Measurements from ENCODE around the gene FBLN1.

Gene FBLN1

DNA sequence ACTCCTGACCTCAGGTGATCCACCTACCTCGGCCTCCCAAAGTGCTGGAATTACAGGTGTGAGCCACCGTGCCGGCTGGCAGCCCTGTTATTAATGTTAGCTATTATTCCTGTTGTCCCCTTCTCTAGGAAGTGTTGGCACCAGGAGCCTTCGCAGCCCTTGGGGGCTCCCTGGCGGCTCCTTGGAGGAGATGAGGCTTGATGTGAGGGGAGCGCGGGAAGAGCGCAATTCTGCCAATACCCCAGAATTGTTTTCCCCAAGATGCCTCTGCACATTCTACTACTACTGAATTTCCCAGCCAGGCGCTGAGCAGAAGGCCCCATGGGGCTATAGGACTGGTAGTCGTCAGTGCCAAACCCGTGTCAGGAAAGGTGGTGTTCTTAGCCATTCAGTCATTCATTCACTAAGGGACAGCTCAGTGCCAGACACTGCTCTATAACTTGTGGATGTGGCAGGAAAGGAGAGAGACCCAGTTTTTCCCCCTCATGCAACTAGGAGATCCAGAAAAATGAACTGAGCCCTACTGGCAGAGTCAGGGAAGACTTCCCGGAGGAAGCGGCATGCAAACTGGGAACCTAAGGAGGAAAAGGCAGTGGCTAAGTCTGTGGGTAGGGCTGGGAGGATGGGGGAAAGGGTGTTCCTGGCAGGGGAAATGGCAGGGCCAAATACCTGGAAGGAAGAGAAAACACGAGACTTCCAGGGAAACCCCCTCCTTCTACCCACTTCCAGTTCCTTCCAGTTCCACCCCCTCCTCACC is 3.5 kb downstream of the FBLN1 start:
- DNase-seq (ENCODE audit: extremely low read depth, low read depth): no peak
- TF ChIP-seq, protein P1, sequence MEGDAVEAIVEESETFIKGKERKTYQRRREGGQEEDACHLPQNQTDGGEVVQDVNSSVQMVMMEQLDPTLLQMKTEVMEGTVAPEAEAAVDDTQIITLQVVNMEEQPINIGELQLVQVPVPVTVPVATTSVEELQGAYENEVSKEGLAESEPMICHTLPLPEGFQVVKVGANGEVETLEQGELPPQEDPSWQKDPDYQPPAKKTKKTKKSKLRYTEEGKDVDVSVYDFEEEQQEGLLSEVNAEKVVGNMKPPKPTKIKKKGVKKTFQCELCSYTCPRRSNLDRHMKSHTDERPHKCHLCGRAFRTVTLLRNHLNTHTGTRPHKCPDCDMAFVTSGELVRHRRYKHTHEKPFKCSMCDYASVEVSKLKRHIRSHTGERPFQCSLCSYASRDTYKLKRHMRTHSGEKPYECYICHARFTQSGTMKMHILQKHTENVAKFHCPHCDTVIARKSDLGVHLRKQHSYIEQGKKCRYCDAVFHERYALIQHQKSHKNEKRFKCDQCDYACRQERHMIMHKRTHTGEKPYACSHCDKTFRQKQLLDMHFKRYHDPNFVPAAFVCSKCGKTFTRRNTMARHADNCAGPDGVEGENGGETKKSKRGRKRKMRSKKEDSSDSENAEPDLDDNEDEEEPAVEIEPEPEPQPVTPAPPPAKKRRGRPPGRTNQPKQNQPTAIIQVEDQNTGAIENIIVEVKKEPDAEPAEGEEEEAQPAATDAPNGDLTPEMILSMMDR (IDR thresholded peaks at IDR 0.05; ENCODE audit: low read depth, low read length): no peak

DNA sequence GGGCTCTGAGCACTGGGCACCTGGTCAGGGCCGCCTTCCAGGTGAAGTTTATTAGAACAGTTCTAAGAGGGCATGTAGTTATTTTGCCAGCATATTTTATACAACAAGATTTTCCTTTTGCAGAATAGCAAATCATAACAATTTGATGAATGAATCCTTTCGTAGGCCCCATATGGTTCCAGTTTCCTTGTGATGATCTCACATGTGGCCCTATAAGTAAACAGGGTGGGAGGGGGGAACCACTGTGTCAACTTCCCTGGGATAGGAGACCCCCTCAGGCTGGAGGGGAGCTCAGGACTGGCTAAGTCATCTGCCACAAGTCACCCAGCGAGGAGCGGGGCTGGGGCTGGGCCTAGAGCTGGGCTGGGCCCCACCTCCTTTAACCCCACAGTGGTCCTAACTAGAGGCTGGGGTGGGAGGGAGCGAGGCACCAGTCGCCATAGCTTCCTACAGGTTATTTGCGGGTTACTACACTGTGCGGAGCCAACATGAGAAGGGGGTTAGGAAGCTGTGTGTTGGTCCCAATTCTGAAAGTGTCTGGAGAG is 4.2 kb downstream of the FBLN1 start:
- DNase-seq (ENCODE audit: extremely low read depth, low read depth): no peak
- TF ChIP-seq, protein P1 (IDR thresholded peaks at IDR 0.05; ENCODE audit: low read depth, low read length): no peak

DNA sequence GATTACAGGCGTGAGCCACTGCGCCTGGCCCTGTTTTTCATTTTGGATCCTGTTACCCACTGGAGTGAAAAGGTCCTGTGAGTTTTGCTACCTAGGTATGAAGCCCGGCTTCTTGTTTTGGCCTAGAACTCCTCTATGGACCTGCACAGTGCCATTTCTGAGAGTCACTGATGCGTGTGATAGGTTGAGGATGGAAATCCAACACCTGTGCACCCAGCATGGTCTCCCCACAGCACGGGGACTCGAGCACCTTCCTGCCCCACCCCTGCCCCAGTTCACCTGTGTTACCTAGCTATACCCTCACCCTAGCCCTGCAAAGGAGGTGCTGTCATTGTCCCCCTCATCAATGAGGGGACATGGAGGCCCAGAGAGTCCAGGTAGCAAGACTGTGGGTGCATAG is 5.1 kb downstream of the FBLN1 start:
- TF ChIP-seq, protein P1 (IDR thresholded peaks at IDR 0.05; ENCODE audit: low read depth, low read length): no peak
- no peak for DNase-seq (ENCODE audit: extremely low read depth, low read depth)

DNA sequence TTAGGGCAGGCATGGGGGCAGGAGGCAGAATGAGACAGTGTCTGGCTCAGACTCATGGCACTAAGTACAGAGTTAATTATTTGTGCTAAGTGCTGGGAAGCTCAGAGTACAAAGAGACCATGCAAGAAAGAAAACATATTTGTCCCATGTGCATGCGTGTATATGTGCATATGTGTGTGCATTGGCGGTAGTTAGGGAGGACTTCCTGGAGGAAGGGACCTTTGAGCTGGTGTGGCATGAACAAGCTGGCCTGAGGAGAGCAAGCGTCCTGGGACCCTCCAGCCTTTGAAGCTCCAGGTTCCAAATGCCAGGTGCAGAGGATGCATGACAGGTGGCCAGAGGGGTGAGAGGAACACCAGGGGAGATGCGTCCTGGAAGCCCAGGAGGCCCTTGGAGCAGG is 6.1 kb downstream of the FBLN1 start:
- no peak for DNase-seq (ENCODE audit: extremely low read depth, low read depth)
- TF ChIP-seq, protein P1 (IDR thresholded peaks at IDR 0.05; ENCODE audit: low read depth, low read length): no peak

DNA sequence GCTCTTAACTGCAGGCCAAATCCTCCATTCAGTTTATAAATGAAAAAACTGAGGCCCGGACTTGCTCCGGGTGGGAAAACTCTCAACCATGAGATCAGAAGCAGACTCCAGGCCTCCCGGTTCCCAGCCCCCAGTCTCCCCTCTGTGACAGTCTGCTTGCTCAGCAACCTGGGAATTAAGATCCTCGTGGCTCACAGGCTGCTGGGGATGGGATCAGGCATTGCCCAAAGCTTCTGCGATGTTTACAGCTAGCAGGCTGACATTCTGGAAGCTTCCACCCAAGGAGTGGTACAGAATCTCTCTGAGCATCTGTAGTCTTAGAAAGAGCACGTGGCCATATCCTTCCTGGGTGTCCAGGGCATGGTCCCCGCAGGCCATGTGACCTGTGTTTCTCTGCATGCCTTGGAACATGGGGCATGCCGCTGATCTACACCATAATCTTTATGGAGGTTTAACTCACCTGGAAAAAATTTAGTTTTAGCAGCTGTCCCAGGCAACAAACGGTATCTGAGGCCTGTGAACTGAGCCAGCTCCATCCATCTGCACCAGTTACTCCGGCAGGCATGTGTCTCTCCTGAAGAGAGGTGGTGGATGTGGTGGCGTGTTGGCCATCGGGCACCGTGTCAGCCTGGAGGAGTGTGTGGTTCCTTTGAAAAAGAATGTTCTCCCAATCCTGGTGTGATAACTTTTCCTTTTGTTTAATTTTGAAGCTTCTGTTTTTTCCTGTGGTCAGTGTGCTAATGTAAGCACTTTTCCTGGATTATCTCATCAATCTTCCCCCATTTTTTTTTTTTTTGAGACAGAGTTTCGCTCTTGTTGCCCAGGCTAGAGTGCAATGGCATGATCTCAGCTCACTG is 7.9 kb downstream of the FBLN1 start:
- no peak for DNase-seq (ENCODE audit: extremely low read depth, low read depth)
- TF ChIP-seq, protein P1 (IDR thresholded peaks at IDR 0.05; ENCODE audit: low read depth, low read length): no peak

DNA sequence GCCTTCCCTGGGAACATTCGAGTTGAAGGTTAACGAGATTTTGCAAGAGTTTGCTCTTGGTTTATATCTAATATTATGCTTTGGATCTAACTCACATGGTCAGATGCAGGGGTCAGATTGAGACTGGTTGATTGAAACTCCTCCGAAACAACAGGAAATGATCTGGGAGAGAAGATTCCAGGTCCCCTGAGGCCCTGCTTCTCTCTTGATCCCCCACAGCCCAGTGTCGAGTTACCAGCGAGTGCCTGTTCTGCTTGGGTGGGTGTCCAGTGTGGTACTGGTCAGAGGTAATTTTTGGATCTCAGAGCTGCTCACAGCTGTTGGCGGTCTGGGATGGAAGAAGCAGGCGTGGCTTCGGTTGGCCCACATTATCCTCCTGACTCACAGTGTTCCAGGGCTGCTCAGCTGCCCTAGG is 9.2 kb downstream of the FBLN1 start:
- TF ChIP-seq, protein P1 (IDR thresholded peaks at IDR 0.05; ENCODE audit: low read depth, low read length): no peak
- peak; percentile 97 for DNase-seq (ENCODE audit: extremely low read depth, low read depth)

DNA sequence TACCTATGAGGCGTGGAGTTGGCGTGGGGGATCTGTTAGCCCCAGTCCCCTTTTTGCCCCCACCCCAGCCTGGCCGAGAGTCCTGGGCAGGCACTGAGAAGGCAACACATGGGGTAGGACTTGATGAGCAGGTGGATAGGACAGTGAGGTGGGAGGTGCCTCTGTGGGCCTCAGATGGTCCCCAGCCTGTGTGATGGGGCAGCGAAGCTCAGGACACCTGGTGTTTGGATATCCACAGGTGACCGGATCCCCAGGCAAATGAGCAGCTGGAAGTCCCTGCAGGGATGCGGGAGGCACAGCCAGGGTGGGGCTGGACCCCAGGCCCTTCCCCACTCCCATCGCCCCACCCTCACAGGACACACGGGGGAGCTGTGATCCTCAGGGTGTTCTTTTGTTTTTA is 9.7 kb downstream of the FBLN1 start:
- DNase-seq (ENCODE audit: extremely low read depth, low read depth): no peak
- TF ChIP-seq, protein P1 (IDR thresholded peaks at IDR 0.05; ENCODE audit: low read depth, low read length): no peak; the same call in 1 of the 2 replicates
